NCI-H69 (cell line): Measurements from ENCODE around the gene KCNB1.

Experiments used
- DNase-seq: peaks from one replicate; lab custom pipeline; 2025; lab: John Stamatoyannopoulos, UW

KCNB1 gene

DNA sequence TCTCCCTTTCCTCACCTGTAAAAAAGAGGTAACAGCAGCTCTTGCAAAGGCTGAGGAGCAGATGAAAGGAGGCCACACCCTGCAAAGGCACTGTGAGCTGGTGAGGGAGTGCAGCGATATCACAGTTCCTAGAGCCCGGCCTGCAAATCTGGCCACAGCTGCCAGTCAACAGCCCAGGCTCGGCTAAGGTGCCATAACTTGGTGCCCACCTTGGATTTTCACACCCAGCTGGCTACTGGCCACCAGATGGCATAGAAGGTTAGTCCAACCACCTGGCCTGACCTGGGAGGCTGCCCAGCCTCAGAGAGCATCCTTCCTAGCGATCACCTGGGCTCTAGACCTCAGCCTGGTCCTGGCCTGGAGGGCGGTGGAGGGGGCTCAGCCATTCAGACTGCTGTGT lies 46.8 kb downstream of the KCNB1 start:
- DNase-seq = peak; percentile 33

DNA sequence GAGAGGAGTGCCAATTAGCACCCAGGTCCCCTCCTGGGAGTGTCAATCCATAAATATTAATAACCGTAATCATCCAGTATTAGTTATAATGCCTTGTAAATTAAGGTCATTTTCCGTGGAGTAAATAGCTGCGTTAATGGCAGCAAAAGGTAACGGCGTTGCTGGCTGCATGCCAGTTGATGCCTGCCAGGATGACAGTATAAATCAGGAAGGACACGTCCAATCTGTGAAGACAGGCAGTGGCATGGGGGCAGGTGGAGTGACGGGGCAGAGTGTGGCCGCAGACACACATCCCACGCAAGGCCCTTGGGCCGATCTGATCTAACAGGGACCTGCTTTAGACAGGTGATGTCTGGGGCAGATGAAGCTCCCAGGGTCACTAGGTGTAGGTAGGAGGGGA lies 49.1 kb downstream of the KCNB1 start:
- peak; percentile 70 for DNase-seq

GRCh38 chr20:49432550-49432949 lies 49.9 kb downstream of the KCNB1 start:
- peak; percentile 9 for DNase-seq

- peak; percentile 11 for DNase-seq
Measured at GRCh38 chr20:49431329-49431728, 51.1 kb downstream of the KCNB1 start.

DNA sequence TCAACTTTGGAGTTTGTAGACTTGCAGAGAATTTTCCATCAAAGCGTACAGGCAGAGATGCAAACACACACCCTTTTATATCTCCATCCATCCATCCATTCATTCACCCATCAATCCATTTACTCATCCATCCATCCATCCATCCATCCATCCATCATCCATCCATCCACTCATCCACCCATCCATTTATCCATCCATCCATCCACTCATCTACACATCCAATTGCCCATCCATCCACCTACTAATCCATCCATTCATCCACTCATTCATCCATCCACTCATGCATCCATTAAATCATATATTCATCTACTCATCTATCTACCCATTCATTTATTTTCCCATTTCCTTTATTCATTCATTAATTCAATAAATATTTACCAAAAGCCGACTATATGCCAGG lies 52.1 kb downstream of the KCNB1 start:
- DNase-seq = no peak

DNA sequence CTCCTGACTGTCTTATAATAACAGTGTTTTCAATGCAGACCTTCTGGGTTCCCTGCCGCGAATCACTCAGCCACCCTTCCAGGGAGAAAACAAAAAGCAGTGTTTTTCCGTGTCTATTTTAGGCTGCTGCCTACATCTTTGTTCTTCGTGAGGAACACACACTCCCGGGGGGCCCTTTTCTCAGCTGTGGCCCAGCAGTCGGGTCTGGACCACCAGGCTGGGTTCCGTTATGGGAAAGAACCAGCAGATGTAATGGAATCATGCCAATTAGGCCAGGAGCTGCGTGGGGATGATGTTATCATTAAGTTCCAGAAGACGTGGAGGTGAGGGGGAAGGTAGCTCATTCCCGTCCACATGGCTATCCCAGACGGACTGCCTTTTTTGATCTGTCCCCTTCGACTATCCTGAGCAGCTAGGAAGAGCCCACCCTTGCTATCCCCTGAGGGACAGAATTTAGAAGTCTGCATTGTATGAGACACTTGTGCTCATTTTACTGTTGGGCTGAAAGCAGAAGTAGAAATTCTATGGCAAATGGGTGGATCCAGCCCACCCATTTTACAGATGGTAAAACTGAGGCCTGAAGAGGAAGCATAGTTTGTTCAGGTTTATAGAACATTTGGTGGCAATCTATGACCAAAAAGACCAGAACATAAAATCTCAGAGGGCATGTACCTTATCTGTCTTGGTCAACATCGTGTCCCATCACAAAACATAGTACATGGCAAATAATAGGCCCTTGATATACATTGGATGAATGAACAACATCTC lies 54.5 kb downstream of the KCNB1 start:
- DNase-seq = peak; percentile 10

DNA sequence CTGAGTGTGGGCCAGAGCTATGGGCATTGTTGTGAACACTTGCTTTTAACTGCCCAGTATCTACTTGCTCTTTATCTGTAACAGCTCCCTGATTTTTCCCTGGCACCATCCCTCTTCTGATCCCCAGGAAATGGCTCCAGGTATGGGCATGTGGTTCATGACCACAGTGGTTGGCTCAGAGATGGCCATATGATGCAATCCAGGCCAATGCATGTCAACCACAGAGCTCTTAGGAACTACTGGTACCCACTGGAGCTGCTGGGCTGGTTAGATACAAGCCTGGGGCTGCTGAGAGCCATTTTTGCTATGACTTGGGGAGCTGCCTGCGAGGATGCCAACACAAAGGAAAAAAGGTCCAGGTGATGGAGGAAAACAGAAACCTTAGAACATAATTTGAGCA lies 55.6 kb downstream of the KCNB1 start:
- DNase-seq = no peak

DNA sequence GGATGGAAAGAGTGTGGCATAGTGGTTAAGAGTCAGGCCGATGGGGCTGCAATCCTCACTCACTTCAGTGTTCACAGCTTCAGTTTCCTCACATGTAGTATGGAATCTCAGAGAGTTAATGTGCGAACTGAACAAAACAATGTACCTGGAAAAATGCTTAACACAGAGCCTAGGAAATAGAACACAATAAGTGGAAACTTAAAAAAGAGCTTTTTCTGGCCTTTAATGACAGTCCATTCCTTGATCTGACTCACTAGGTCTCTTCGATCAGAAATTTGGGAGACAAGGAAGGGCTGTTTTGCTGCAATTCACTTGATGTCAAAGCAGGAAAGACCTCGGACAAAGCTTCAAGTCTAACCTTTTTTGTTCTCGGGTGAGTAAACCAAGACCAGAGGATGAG lies 56.1 kb downstream of the KCNB1 start:
- no peak for DNase-seq

DNA sequence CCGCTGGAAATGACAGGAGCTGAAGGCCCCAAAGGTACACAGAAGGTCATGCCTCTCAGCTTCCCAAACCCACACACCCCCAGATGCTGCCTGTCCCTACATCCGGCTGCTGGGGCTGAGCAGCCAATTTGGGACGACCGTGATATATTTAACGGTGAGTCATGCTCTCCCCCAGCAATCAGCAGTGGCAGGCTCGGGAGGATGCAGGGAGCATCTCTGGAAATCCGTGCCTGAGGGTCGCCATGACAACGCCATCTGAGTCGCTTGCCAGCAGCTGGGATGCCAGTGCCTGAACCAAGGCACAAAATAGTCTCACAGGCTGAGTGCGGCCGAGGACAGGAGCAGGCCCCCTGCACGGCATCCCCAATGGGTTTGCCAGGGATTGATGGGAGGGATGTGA lies 57.9 kb downstream of the KCNB1 start:
- peak; percentile 19 for DNase-seq

- DNase-seq = no peak
Measured at GRCh38 chr20:49422161-49422560, 60.3 kb downstream of the KCNB1 start.

- no peak for DNase-seq
Measured at GRCh38 chr20:49420811-49421295, 61.6 kb downstream of the KCNB1 start.

- DNase-seq = peak; percentile 5
Measured at GRCh38 chr20:49420292-49420691, 62.2 kb downstream of the KCNB1 start.

DNA sequence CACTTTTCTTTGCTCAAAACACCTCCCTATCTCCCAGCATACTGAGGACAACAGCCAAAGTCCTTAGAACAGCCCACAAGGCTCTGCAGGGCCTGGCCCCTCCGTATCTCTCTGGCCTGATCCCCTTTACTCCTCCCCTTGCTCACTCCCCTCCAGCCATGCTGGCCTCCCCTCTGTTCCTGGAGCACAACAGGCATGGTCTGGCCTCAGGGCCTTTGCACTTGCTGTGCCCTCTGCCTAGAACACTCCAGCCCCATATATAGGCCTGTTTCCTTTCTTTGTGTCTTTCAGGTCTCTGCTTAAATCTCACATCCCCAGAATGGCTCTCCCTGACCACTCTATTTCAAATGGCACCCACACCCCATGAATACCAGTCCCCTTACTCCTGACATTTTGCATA lies 62.7 kb downstream of the KCNB1 start:
- DNase-seq = no peak

- no peak for DNase-seq
Measured at GRCh38 chr20:49418809-49419208, 63.7 kb downstream of the KCNB1 start.

DNA sequence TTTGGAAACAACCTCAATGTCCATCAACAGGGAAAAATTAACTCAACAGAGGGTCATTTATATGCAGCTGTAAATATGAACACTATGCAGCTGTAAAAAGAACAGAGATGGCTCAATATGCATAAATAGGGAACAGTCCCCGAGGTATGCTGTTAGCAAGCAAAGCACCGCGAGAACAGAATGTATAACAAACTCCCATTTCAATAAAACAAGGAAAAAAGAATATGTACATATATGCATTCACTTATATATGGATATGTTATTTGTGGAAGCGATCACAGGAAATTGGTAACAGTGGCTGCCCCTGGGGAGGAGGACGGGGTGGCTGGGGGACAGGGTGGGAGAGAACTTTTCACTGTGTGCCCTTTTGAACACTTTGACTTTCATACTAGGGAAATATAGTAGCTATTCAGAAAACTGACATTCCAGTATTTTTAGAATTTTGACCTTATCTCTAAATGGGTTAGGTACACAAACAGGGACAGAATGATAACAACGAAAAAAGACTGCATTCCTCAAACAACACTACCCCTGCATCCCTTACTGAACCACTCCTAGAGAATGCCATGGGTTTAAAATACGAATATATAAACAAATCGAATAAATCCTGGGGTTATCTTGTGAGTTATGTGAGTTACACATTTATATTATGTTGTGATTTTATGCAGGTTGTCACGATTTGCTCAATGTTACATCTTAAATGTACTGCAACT lies 64.5 kb downstream of the KCNB1 start:
- DNase-seq = no peak

DNA sequence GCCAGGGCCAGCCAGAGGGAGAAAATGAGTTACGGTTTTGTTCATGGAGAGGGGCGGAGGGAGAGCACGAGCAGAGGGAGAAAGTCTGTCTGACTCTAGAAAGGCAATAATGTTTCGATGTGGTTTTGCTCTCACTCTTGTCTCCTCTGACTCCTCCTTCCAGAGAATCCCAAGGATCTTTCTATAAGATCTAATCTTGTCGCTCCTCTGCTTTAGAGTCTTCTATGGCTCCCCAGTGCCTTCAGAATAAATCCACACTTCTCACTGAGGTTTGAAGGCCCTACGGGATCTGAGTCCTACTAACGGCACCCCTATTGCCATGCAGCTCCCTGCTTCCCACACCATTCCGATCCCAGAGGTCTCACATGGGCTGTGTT lies 66.8 kb downstream of the KCNB1 start:
- DNase-seq = no peak

GRCh38 chr20:49415005-49415667 lies 67.3 kb downstream of the KCNB1 start:
- no peak for DNase-seq

DNA sequence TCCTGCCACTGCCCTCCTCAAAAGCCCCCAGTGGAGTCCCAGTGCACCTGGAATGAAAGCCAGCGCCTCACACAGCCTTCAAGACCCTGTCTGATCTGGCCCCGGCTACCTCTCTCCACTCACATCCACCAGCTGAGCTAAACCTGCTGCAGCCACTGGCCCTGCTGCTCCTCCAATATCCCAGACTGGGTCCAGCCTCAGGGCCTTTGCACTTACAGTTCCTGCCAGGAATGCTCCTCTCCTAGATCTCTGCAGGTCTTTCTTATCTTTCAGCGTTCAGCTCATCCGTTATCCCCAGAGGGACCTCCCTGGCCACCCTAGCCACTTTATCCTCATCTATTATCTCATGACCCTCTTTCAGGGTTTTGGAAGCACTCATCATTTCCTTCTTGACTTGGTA lies 68.8 kb downstream of the KCNB1 start:
- no peak for DNase-seq

GRCh38 chr20:49412953-49413352 lies 69.5 kb downstream of the KCNB1 start:
- no peak for DNase-seq

- DNase-seq = no peak
Measured at GRCh38 chr20:49412254-49412653, 70.2 kb downstream of the KCNB1 start.

- no peak for DNase-seq
Measured at GRCh38 chr20:49411221-49411925, 71.1 kb downstream of the KCNB1 start.

- DNase-seq = peak; percentile 34
Measured at GRCh38 chr20:49409975-49410621, 72.4 kb downstream of the KCNB1 start.
